Measurements from ENCODE around the gene NOXA1. TPM values are rescaled to one million over a fixed set of nuclear protein-coding genes. Genes with fewer than 3 reads are reported as not detected.

The NOXA1 gene
- total and polyA plus RNA-seq, 4 donors = 1.3 to 3.6 (median 2.4) TPM

DNA sequence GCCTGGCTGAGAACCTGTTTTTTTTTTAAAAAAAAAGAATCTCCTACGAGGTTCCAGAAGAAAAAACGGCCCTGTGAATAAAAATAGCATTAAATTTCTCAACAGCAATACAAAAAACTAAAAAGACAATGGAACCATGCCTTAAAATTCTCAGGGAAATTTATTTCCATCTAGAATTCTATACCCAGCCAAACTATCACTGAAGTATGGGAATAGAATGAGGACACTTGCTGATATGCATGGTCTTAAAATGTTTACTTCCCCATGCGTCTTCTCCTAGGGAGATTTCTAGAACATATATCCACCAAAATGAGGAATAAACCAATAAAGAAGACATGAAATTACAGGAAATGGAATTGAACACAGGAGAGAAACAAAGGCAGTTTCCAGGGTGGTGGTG lies 52.5 kb downstream of the NOXA1 start:
- TF ChIP-seq FOXA1 (IDR thresholded peaks at IDR 0.05) = no peak
- no peak for TF ChIP-seq RXRA (IDR thresholded peaks at IDR 0.05)
- no peak for TF ChIP-seq FOXA2 (IDR thresholded peaks at IDR 0.05)
- TF ChIP-seq, protein P1, sequence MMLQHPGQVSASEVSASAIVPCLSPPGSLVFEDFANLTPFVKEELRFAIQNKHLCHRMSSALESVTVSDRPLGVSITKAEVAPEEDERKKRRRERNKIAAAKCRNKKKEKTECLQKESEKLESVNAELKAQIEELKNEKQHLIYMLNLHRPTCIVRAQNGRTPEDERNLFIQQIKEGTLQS (IDR thresholded peaks at IDR 0.05) = no peak
- no peak for TF ChIP-seq YY1 (IDR thresholded peaks at IDR 0.05)
- TF ChIP-seq, protein P2, sequence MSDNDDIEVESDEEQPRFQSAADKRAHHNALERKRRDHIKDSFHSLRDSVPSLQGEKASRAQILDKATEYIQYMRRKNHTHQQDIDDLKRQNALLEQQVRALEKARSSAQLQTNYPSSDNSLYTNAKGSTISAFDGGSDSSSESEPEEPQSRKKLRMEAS (IDR thresholded peaks at IDR 0.05) = no peak
- no peak for TF ChIP-seq SP1 (IDR thresholded peaks at IDR 0.05)
- no peak for TF ChIP-seq NR2F2 (IDR thresholded peaks at IDR 0.05)
- TF ChIP-seq RAD21 (IDR thresholded peaks at IDR 0.05) = no peak
- no peak for TF ChIP-seq GABPA (IDR thresholded peaks at IDR 0.05 in 1 of 2, conservative IDR thresholded peaks at IDR 0.05 in 1 of 2)
- TF ChIP-seq, protein P3, sequence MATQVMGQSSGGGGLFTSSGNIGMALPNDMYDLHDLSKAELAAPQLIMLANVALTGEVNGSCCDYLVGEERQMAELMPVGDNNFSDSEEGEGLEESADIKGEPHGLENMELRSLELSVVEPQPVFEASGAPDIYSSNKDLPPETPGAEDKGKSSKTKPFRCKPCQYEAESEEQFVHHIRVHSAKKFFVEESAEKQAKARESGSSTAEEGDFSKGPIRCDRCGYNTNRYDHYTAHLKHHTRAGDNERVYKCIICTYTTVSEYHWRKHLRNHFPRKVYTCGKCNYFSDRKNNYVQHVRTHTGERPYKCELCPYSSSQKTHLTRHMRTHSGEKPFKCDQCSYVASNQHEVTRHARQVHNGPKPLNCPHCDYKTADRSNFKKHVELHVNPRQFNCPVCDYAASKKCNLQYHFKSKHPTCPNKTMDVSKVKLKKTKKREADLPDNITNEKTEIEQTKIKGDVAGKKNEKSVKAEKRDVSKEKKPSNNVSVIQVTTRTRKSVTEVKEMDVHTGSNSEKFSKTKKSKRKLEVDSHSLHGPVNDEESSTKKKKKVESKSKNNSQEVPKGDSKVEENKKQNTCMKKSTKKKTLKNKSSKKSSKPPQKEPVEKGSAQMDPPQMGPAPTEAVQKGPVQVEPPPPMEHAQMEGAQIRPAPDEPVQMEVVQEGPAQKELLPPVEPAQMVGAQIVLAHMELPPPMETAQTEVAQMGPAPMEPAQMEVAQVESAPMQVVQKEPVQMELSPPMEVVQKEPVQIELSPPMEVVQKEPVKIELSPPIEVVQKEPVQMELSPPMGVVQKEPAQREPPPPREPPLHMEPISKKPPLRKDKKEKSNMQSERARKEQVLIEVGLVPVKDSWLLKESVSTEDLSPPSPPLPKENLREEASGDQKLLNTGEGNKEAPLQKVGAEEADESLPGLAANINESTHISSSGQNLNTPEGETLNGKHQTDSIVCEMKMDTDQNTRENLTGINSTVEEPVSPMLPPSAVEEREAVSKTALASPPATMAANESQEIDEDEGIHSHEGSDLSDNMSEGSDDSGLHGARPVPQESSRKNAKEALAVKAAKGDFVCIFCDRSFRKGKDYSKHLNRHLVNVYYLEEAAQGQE (IDR thresholded peaks at IDR 0.05) = no peak
- TF ChIP-seq, protein P4, sequence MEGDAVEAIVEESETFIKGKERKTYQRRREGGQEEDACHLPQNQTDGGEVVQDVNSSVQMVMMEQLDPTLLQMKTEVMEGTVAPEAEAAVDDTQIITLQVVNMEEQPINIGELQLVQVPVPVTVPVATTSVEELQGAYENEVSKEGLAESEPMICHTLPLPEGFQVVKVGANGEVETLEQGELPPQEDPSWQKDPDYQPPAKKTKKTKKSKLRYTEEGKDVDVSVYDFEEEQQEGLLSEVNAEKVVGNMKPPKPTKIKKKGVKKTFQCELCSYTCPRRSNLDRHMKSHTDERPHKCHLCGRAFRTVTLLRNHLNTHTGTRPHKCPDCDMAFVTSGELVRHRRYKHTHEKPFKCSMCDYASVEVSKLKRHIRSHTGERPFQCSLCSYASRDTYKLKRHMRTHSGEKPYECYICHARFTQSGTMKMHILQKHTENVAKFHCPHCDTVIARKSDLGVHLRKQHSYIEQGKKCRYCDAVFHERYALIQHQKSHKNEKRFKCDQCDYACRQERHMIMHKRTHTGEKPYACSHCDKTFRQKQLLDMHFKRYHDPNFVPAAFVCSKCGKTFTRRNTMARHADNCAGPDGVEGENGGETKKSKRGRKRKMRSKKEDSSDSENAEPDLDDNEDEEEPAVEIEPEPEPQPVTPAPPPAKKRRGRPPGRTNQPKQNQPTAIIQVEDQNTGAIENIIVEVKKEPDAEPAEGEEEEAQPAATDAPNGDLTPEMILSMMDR (IDR thresholded peaks at IDR 0.05; ENCODE audit: low read depth, low read length, missing input control) = no peak
- no peak for TF ChIP-seq TAF1 (conservative IDR thresholded peaks at IDR 0.05)
- no peak for TF ChIP-seq EGR1 (IDR thresholded peaks at IDR 0.05; ENCODE audit: low read depth in 2 of 2)
- TF ChIP-seq, protein P5, sequence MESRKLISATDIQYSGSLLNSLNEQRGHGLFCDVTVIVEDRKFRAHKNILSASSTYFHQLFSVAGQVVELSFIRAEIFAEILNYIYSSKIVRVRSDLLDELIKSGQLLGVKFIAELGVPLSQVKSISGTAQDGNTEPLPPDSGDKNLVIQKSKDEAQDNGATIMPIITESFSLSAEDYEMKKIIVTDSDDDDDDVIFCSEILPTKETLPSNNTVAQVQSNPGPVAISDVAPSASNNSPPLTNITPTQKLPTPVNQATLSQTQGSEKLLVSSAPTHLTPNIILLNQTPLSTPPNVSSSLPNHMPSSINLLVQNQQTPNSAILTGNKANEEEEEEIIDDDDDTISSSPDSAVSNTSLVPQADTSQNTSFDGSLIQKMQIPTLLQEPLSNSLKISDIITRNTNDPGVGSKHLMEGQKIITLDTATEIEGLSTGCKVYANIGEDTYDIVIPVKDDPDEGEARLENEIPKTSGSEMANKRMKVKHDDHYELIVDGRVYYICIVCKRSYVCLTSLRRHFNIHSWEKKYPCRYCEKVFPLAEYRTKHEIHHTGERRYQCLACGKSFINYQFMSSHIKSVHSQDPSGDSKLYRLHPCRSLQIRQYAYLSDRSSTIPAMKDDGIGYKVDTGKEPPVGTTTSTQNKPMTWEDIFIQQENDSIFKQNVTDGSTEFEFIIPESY (IDR thresholded peaks at IDR 0.05) = no peak
- TF ChIP-seq JUND (IDR thresholded peaks at IDR 0.05) = no peak
- TF ChIP-seq HNF4G (IDR thresholded peaks at IDR 0.05) = no peak
- TF ChIP-seq HNF4A (conservative IDR thresholded peaks at IDR 0.05) = no peak
- H3K4me3 ChIP-seq (ENCODE audit: low read depth in 1 of 3, low read length in 3 of 3) = no peak overlapping the region

More for the DNA sequence above, 52.5 kb downstream of the NOXA1 start:
- Histone ChIP-seq H3K9me3 (ENCODE audit: control insufficient read depth in 4 of 4, low read length in 3 of 4) (peaks cover 2 to 12% (median 6%) of the 10 kb centered on the region in 4 donors), H3K4me1 (ENCODE audit: control insufficient read depth in 4 of 4, insufficient read depth in 4 of 4, low read length in 3 of 4) (no peaks in the 10 kb centered on the region), H3K36me3 (ENCODE audit: control insufficient read depth in 4 of 4, insufficient read depth in 3 of 4, low read depth in 1 of 4, low read length in 3 of 4) (peaks cover 0 to 8% (median 6%) of the 10 kb centered on the region in 4 donors), H3K9ac (ENCODE audit: low read depth in 1 of 2, low read length in 2 of 2) (no peak overlapping the region), H3K27ac (ENCODE audit: low read depth in 1 of 2, low read length in 2 of 2) (no peak overlapping the region), H3K27me3 (ENCODE audit: control insufficient read depth in 4 of 4, insufficient read depth in 4 of 4, low read length in 3 of 4) (no peaks in the 10 kb centered on the region)
- DNase-seq (ENCODE audit: low spot score) = no peak
- WGBS = 88% methylated on average over 3 of the region's 3 CpGs

Data from liver (tissue), 9 donors.